ENCODE results near the gene OPRL1.
"Not testable (repeated sequence)": the region's sequence is repeated elsewhere in the genome, so short reads cannot be mapped to it uniquely, and the experiment has no call there.

OPRL1 gene

DNA sequence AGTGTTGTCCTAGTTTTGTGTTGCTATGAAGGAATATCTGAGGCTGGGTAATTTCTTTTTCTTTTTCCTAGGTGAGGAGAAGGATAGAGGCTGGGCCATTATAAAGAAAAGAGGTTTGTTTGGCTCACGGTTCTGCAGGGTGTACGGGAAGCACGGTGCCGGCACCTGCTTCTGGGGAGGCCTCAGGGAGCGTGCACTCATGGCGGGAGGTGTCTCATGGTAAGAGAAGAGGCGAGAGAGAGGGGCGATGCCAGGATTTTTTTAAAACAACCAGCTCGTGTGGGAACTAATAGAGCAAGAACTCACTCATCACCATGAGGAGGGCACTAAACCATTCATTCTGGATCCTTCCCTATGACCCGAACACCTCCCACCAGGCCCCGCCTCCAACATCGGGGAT lies 41.7 kb downstream of the OPRL1 start:
- DNase-seq, result no peak

- not testable (repeated sequence) for DNase-seq
These were observed 43.0 kb downstream of the OPRL1 start for GRCh38 chr20:64122927-64123326.

DNA sequence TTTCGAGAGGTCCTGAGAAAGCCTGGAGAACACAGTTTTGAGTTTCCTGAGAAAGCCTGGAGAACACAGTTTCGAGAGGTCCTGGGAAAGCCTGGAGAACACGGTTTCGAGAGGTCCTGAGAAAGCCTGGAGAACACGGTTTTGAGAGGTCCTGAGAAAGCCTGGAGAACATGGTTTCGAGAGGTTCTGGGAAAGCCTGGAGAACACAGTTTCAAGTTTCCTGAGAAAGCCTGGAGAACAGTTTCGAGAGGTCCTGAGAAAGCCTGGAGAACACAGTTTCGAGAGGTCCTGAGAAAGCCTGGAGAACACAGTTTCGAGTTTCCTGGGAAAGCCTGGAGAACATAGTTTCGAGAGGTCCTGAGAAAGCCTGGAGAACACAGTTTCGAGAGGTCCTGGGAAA lies 43.6 kb downstream of the OPRL1 start:
- not testable (repeated sequence) for DNase-seq

DNA sequence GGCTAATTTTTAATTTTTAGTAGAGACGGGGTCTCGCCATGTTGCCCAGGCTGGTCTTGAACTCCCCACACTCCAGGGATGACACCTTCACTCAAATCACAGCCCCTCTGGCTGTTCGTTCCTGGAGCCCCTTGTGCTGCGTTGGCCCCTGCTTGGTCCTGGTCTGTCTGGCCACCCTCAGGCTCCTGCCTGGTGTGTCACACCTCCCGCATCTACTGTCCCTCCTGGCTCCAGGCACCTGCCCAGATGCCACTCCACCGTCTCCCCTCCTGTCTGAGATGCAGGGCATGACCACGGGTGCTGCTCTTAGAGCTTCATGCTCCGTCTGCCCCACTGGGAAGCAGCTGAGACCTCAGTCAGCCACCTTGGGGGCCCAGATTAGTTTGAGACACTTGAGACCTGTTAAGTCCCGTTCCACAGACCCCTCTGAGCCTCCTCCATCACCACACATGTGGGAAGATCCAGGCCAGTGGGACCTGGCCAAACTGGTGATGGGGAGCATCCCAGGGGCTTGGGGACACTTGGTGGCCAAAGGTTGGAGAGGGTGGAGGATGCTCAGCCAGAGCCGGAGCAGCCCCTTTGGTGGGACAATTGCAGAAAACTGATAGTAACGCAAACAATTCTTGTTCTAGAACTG lies 49.4 kb downstream of the OPRL1 start:
- no peak for DNase-seq

DNA sequence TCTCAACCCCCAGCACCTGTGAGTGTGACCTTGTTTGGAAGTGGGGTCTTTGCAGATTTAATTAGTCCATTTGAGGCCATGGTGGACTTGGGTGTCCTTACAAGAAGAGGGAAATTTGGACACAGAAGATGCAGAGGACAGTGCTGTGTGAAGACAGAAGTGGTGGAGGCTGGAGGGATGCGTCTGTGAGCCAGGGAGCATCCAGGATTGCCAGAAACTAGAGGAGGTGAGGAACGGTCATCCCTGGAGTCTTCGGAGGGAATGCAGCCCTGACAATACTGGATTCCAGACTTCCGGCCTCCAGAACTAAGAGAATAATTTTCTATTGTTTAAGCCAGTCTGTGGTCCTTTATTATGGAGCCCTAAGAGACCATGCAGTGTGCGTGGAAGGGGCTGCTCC lies 50.4 kb downstream of the OPRL1 start:
- DNase-seq, result no peak

DNA sequence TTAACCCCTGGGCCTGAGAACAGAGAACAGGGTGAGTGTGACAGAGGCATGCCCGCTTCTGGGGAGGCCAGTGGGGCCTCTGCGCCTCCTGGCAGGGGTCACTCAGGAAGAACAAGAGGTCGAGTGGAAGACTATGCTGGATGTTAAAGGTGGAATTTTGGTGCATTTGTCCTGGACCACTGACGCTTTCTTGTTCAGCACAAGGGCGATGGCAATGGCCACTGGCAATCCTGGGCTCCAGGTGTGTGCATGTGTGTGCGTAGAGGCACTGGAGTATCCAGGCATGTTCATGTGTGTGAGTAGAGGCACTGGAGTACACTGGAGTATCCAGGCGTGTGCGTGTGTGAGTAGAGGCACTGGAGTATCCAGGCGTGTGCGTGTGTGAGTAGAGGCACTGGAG lies 51.0 kb downstream of the OPRL1 start:
- no peak for DNase-seq

DNA sequence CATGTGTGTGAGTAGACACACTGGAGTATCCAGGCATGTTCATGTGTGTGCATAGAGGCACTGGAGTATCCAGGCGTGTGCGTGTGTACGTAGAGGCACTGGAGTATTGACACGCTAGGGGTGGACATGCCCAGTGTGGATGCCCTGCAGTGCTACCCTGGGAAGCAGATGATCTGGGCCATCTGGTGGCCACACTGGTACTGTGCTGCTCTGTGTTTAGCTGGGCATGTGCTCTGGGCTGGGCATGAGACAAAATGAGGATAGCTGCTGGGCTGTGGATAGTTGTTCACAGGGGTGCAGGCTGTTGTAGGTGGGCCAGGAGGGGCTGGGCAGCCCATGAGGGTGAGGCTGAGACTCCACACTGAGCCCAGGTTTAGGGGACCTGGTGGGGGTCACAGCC lies 51.5 kb downstream of the OPRL1 start:
- no peak for DNase-seq

DNA sequence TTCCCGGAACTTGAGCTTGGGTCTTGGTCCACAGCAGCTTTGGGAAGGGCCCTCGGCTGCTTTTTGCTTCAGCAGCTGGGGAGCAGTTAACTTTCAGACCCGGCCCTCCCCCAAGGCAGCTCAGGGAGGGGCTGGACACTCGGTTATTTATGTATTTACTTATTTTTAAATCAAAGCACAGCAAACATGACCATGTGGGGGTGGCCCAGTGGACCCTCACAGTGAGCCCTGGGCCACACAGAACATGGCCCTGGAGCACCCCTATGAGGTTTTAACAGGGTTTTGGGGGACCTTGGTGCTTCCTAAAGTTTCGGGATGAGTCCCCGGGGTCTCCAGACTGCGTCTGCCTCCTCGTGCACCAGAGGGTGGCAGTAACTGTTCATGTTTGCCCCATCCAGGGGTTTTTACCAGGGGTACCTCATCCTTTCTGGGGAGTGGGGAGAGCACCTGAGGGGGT lies 54.1 kb downstream of the OPRL1 start:
- no peak for DNase-seq

DNA sequence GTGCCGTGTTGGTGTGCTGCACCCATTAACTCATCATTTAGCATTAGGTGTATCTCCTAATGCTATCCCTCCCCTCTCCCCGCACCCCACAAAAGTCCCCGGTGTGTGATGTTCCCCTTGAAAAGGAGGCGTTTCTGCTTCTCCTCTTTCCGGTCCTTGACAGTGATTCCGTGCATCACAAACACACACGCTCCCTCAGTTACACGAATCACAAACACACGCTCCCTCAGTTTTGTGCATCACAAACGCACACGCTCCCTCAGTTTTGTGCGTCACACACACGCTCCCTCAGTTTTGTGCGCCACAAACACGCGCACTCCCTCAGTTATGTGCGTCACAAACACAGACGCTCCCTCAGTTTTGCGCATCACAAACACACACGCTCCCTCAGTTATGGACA lies 54.9 kb downstream of the OPRL1 start:
- DNase-seq, result not testable (repeated sequence)

DNA sequence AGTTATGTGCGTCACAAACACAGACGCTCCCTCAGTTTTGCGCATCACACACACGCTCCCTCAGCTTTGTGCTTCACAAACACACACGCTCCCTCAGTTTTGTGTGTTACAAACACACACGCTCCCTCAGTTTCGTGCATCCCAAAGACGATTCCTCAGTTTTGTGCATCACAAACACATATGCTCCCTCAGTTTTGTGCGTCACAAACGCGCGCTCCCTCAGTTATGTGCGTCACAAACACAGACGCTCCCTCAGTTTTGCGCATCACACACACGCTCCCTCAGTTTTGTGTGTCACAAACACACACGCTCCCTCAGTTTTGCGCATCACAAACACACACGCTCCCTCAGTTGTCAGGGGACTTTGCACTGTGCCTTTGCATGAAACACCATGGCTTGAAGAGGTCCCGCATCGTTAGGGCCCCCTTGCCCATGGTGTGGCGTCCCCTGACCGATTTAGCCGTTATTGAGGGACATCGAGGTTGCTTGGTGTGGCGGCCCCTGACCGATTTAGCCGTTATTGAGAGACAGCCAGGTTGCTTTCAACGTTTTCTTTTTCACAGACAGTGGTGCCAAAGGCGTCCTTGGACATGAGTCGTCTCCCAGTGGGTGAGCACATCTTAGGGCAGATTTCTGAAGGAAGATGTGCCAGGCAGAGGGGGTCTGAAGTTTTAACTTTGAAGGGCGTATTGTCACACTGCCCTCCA lies 56.3 kb downstream of the OPRL1 start:
- DNase-seq, result no peak

- no peak for DNase-seq
These were observed 57.7 kb downstream of the OPRL1 start for GRCh38 chr20:64137598-64138031.

DNA sequence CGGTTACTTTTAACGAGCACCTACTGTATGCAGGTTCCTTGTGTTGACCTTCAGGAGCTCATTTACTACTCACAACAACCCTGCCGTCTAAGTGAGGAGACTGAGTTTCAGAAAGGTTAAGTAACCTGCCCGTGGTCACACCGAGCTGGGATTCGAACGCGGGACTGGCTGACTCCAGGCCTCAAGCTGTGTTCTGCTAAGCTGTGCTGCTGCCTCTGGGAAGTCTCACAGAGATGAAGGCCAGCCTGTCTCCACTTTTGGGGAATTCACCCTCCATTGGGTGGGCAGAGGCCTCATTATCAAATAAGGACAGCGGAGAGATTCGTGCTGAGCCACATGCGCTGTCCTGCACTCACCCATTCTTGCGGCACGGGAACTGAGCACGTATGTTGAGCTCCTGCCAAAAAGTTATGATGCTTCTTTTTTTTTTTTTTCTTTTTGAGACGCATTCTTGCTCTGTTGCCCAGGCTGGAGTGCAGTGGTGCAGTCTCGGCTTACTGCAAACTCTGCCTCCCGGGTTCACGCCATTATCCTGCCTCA lies 58.5 kb downstream of the OPRL1 start:
- no peak for DNase-seq

GRCh38 chr20:64139199-64140060 lies 59.5 kb downstream of the OPRL1 start:
- no peak for DNase-seq

- DNase-seq, result no peak
These were observed 60.4 kb downstream of the OPRL1 start for GRCh38 chr20:64140061-64140931.

GRCh38 chr20:64140956-64141355 lies 61.1 kb downstream of the OPRL1 start:
- DNase-seq, result no peak

GRCh38 chr20:64142590-64142989 lies 62.7 kb downstream of the OPRL1 start:
- no peak for DNase-seq

DNA sequence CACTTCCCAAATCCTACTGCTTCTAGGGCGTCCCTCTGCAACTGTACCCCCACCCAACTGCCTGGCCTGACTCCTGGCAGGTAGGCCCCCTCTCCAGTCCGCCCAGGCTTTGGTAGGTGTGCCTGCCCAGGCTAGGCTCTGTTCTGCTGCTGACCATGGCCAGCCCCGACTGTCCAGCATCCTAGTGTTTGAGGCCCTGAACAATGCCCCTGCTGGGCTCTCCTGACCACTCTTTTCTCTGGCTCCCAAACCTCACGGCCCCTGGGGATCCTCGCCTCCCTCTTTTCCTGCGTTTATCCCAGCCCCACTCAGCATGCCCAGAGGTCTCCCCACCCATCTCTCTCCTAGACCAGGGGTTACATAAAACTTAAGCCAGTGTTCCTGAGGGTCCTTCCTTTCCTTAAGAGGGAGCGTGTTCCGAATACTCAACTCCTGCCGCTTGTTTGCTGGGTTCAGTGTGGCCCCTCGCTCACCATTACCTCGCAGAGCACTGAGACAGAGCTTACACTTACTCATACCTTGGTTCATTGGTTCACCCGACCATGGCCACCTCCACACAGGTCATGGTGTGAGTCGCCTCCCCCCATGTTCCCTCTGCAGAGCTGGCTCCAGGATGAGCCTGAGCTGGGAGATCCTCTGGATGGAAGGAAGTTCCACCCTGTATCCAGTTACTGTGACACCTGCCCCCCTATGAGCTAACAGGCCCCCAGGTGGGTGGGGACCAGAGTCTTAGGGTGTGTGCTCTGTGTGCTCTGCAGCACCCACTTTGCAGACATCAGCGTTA lies 63.3 kb downstream of the OPRL1 start:
- DNase-seq, result no peak

DNA sequence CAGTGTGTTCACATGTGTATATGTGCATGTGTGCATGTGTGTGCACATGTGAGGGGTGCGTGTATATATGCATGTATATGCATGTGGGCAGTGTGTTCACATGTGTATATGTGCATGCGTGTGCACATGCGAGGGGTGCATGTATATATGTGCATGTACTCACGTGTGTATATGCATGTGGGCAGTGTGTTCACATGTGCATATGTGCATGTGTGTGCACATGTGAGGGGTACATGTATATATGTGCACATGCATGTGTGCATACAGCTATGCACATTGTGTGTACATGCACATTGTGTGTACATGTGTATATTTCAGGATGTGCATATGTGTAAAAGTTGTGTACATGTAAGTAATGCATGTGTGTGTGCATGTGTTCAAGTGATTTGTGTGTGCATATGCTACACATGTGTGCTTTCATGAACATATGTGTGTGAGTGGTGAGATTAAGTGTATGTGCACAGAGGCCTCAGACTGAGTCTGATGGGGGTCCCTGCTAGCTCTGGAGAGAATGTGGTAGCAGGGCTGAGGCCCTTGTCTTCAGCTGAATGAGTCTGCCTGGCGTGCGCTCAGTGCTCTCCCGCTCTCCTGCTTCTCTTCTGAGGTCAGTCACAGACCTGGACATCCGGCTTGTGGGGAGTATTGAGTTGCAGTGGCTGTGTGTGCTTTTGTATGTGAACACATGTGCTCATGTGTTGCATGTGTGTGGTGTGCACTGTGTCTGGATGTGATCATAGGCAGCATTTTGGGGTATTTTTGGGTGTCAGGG lies 64.4 kb downstream of the OPRL1 start:
- DNase-seq, result no peak

DNA sequence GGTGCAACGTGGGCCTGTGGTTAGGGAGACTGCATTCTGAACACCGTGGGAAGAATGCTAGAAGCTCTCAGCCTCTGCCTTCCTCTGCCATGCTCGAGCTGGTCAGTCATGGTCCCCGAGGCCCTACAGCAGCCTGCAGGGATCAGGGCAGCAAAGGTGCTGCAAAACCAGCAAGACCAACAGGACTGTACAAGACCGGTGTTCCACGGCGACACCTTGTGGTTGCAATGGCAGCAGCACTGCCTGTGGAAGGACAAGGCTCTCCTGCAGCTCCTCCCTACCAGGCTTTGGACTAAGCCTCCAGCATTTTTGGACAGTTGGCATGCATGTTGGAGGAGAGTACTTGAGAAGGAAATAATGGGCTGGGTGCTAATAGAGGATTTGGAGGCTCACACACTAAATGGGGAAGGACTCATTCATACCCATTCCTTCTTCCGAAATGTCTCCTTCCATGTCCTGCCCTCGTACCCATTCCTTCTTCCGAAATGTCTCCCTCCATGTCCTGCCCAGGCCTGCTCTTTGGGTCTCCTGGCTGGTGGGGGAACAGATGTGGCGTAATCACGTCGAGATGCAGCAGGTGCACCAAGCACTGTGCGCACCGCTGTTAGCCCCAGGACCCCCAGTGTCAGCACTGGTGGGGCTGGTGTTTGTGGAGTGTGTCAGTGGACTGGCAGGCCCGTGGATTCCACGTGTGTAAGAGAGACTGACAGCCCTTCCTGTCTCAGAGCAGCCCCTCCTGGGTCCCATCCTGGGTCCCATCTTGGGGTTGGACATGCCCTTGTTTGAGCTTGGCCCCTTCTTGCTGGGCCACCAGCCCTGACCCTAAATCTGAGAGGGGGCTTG lies 65.8 kb downstream of the OPRL1 start:
- DNase-seq, result no peak

Measured in bone marrow (tissue), 2 donors.